HG03095 (cell line): Measurements from ENCODE around the gene MARCHF10.

Source experiments
- ATAC-seq: cut with Tn5 transposase; IDR thresholded peaks from one replicate; pipeline ENCODE4 v1.9.1; 2021; ENCODE audit warnings: moderate library complexity; ENCODE audit not compliant: unreplicated experiment

The MARCHF10 gene

GRCh38 chr17:62681061-62681938, 126.8 kb downstream of the MARCHF10 start:
- no peak for ATAC-seq

DNA sequence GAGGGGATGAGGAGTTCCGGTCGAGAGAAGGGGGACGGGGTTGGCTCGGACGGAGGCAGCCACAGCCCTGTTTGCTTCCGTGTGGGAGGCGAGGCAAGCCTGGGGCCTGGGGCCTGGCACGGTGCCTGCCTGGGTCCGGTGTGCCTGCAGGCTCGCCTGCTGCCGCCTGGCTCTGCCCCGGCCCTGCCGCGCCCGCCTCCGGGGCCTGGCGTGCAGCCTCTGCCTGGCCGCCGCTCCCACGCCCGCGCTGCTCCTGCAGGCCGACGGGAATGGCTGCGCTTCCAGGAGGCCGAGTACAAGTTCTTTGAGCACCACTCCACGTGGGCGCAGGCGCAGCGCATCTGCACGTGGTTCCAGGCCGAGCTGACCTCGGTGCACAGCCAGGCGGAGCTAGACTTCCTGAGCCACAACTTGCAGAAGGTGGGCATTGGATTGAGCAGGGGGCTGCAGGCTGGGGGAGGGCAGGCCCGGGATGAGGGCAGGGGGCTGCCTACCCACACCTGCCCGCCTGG, 127.5 kb downstream of the MARCHF10 start:
- ATAC-seq = no peak

DNA sequence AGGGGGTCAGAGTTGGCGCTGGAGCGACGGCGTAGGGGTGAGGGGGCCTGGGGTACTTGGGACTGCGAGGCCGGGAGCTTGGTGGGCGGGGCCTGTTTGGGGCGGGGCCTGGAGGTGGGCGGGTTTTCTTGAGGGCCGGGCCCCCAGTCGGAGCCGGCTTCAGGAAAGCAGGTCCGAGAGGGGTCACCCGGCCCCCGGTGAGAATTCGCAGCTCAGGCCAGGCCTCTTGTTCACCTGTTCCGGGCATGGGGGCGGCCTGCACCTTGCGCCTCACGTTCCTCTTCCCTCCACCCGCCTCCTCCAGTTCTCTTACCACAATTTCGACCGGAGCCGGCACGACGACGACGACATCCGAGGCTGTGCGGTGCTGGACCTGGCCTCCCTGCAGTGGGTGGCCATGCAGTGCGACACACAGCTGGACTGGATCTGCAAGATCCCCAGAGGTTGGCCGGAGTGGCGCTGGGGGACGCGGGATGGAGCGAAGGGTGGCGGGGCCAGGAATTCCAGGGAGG, 128.2 kb downstream of the MARCHF10 start:
- ATAC-seq = no peak

DNA sequence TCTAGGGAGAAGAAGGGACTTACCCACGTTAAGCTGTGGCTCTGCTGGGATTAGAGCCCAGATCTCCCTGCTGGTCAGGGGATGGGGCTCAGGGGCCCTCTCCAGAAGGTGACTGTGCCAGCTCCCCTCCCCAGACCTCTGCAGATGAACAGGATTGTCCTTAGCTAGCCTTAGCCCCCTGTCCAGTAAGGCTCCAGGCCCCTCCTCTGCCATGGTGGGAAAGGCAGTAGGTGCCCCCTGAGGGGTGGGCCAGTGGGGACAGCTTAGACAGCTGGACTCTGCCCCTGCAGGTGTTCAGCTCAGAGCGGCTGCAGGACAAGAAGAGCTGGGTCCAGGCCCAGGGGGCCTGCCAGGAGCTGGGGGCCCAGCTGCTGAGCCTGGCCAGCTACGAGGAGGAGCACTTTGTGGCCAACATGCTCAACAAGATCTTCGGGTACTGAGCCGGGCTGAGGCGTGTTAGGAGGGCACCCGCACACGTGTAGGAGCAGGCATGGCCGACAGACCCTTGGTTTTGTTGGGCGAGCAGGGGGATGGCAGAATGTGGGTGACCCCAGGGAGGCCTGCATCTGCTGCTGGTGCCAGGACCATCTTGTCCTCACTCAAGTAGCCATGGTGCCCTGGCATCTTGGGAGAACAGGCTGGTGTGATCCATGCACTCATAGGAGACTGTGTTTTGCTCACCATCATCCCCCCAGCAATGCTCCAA, 129.7 kb downstream of the MARCHF10 start:
- ATAC-seq = no peak

- no peak for ATAC-seq
Measured at GRCh38 chr17:62676952-62677596, 131.0 kb downstream of the MARCHF10 start.

DNA sequence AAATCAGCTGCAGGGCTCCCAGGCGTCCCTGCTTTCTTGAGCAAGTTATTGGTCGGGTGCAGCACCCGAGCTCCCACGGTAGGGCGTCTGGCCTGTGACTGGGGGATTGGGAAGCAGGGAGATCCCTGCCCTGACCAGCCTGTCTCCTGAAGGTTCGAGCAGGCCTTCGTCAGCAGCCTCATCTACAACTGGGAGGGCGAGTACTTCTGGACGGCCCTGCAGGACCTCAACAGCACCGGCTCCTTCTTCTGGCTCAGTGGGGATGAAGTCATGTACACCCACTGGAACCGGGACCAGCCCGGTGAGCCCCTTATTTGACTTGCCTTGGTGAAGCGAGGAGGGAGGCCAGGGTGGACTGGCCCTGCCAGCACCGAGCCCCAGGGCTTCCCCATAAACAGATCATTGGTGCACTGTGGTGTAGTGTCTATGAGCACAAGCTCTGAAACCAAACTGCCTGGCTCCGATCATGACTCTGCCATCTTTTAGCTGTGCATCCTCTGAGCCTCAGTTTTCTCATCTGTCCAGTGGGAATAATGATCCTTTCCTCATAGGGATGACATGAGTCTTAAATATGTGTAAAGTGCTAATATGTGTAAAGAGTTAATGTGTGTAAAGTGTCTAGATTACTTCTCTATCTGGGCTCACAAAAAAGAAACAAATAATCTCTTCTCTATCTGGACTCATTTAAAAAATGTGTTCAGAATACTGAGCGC, 131.7 kb downstream of the MARCHF10 start:
- no peak for ATAC-seq

DNA sequence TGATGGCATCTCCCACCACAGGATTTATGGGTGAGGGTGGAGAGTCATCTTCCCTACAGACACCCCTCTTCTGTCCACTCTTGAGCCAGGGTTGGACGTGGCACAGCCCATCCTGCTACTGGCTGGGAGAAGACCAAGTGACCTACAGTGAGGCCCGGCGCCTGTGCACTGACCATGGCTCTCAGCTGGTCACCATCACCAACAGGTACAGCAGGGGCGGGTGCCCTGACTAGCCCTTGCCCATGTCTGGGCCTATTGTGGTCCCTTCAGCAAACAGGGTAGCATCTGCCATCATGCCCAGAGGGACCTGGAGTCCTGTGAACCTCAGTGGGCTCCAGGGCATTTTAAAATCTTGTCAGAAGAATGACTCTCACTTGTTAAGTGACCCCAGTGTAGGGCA, 132.4 kb downstream of the MARCHF10 start:
- no peak for ATAC-seq

- no peak for ATAC-seq
Measured at GRCh38 chr17:62675260-62675659, 132.9 kb downstream of the MARCHF10 start.

DNA sequence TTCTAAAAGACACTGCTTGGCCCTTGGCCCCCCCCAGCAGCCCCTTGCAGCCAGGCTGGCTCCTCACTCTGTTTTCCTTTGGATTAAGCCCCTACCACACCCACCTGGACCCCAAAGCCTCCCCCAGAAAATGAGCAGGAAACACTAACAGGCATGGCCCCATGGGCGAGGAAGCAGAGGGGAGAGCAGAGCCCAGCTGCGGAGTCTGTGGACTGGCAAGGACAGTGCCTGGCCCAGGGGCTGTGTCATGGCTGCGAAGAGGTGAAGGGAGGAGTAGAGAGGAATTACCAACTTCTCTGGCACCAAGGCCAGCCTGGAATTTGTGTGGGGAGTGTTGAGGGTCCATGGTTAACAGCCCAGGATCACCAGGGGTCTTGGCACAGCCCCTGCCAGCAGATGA, 133.3 kb downstream of the MARCHF10 start:
- ATAC-seq = no peak

- ATAC-seq = no peak
Measured at GRCh38 chr17:62674363-62674739, 133.8 kb downstream of the MARCHF10 start.

DNA sequence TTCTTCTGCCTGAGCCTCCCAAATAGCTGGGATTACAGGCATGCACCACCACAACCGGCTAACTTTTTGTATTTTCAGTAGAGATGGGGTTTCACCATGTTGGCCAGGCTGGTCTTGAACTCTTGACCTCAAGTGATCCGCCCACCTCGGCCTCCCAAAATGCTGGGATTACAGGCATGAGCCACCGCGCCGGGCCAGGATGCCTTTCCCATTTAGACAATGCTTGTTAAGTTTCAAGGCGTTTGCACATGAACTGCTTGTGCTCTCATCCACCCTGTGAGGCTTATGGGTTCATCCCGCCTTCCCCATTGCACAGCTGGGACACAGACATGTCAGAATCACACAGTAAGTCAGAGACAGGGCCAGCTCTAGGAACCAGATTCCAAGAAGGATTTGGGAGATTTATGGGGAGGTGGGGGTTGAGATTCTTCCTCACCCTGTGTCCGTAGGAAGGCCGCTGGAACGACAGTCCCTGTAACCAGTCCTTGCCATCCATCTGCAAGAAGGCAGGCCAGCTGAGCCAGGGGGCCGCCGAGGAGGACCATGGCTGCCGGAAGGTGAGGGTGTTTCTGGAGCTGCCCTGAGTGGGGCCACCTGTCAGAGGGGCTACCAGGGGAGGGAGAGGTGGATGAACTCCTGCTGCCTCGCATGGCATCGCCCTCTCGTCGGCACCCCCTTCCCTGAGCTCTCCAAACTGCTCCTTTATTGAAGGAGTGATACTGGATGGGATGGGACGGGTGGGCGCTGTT, 134.3 kb downstream of the MARCHF10 start:
- ATAC-seq = no peak

- ATAC-seq = no peak
Measured at GRCh38 chr17:62672957-62673356, 135.2 kb downstream of the MARCHF10 start.

DNA sequence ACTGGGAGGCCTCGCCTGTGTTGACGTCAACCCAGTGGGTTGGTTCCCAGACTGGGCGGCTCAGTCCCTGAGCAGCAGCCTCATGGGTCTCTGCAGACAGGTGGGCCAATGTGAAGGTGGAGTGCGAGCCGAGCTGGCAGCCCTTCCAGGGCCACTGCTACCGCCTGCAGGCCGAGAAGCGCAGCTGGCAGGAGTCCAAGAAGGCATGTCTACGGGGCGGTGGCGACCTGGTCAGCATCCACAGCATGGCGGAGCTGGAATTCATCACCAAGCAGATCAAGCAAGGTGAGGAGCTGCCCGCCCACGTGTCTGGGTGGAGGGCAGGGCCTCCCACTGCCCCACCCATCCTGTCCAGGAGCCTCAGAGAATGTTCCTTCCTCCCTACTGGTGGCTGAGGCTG, 136.6 kb downstream of the MARCHF10 start:
- ATAC-seq = no peak

DNA sequence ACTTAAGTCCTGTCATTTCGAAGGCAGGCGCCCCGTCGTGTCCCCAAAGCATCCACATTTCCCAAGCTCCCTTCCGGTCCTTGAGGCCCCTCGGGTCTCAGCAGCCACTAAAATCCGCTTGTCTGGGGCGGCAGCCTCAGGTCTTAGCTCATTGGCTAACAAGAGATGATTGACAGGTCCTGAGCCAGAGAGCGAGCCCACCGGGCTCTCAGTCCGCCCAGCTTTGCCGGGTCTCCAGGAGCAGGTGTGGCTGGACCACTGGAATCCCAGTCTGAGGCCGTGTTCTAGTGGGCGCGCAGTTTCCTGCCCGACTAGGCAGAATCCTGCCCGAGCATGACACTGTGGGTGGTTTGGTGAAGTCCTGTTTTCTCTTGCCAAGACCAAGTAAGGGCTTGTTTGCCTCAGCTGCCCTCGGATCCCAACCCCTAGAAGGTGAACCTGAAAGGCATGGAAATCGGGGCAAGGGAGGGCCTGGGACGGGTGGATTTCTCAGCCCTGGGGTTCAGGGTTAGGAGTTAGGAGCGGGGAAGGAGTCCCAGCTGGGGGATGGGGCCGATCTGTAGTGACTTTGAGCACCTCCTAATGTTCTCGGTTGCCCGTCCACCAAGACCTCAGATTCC, 137.8 kb downstream of the MARCHF10 start:
- ATAC-seq = no peak

GRCh38 chr17:62668091-62668804, 139.9 kb downstream of the MARCHF10 start:
- ATAC-seq = no peak

DNA sequence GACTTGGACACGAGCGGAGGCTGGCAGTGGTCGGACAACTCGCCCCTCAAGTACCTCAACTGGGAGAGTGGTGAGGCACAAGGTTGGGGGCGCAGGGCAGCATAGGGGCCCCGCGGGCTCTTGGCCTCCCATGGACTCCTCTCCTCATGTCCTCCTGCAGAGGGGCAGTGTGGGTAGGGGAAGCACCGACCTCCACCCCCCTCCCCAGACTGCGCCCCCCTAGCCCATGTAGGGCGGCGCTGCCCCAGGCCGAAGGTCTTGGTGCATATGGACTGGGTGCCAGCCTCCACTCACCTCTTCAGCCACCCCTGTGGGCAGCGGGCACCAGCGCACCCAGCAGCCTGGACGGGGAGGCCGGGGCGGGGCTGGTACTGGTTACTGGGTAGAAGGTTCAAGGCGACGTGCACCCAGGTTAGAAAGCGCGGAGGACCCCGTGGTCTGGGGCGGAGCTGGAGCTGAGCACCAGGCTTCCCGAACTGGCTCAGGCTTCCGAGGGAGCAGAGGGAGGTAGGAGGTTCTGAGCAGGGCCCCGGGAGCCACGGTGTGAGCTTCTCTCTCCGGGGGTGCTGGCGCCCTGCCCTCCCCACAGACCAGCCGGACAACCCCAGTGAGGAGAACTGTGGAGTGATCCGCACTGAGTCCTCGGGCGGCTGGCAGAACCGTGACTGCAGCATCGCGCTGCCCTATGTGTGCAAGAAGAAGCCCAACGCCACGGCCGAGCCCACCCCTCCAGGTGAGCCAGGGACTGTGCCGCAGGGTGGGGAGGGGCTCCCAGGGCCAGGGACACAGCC, 141.1 kb downstream of the MARCHF10 start:
- ATAC-seq = no peak

DNA sequence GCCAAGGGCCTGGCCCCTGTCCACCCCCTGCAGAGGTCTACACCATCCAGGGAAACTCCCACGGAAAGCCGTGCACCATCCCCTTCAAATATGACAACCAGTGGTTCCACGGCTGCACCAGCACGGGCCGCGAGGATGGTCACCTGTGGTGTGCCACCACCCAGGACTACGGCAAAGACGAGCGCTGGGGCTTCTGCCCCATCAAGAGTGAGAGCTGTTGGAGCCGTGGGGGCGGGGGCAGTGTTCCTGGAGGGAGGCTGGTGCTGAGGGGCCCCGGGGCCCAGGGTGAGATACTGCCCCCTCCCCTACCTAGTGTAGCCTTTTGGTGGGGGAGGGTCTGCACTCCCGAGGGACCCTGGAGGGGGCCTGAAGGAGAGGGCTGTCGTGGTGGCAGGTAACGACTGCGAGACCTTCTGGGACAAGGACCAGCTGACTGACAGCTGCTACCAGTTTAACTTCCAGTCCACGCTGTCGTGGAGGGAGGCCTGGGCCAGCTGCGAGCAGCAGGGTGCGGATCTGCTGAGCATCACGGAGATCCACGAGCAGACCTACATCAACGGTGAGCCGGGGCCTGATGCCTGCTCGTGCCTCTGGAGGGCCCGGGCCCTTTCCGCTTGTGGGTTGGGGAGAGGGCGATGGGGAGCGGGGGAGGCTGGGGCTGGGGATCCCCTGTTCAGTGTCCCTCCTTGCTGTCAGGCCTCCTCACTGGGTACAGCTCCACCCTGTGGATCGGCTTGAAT, 141.9 kb downstream of the MARCHF10 start:
- ATAC-seq = no peak

DNA sequence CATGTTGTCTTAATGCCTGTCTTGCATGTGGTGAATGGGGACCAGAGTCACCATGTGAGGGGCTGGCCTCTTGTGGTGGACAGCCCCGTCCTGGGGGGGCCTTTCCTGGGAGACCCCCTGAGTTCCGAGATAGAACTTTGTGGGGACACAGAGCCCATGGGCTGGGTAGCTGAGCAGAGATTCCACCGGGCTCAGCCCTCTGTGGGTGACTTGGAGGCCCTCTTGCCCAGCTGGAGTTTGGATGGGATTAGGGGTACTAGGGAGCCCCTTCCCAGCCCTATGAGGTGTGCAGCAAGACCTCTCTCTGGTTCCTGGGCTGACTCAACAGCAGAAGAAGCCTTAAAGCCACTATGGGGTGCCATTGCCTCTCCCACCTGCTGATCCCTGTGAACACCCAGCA, 142.5 kb downstream of the MARCHF10 start:
- ATAC-seq = no peak
